AG09309 (cell line): Measurements from ENCODE around the gene CISTR.
"Not testable (repeated sequence)": the region's sequence is repeated elsewhere in the genome, so short reads cannot be mapped to it uniquely, and the experiment has no call there.

ENCODE experiments used
- DNase-seq: peaks from one replicate; pipeline ENCODE4 v3.0.0-alpha.2; 2010; ENCODE audit warnings: low read depth
- H3K4me3 ChIP-seq: 2 replicates; pipeline ENCODE4 v1.5.1; 2011; ENCODE audit warnings: mild to moderate bottlenecking, low read depth, low read length, moderate library complexity; ENCODE audit not compliant: control insufficient read depth
- TF ChIP-seq, protein P1 (sequence below): IDR thresholded peaks from 2 replicates; pipeline ENCODE4 v1.5.1; 2011; ENCODE audit warnings: mild to moderate bottlenecking, low read depth, low read length, inconsistent platforms; ENCODE audit not compliant: insufficient read depth, control insufficient read depth; ENCODE audit errors: missing control alignments

Gene CISTR

DNA sequence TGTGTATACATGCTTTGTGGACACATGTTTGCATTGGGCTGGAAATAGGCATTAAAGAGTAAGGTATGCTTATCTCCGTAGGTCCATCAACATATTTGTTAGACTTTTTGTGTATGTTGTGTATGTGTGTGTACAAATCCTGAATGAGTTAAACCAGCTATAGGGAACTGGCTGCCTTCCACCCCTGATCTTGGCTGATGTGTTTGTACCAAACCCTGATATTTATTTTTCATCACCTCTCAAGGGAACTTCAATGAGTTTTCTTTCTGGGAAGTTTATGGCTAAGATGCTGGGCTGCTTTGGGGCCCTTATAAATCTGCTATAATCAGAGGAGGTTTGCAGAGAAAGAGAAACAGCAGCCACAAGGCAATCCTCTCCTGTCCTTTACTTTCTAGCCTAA is 37.1 kb upstream of the CISTR start:
- no peak for DNase-seq
- no peak overlapping the region for H3K4me3 ChIP-seq
- TF ChIP-seq, protein P1, sequence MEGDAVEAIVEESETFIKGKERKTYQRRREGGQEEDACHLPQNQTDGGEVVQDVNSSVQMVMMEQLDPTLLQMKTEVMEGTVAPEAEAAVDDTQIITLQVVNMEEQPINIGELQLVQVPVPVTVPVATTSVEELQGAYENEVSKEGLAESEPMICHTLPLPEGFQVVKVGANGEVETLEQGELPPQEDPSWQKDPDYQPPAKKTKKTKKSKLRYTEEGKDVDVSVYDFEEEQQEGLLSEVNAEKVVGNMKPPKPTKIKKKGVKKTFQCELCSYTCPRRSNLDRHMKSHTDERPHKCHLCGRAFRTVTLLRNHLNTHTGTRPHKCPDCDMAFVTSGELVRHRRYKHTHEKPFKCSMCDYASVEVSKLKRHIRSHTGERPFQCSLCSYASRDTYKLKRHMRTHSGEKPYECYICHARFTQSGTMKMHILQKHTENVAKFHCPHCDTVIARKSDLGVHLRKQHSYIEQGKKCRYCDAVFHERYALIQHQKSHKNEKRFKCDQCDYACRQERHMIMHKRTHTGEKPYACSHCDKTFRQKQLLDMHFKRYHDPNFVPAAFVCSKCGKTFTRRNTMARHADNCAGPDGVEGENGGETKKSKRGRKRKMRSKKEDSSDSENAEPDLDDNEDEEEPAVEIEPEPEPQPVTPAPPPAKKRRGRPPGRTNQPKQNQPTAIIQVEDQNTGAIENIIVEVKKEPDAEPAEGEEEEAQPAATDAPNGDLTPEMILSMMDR: no peak

DNA sequence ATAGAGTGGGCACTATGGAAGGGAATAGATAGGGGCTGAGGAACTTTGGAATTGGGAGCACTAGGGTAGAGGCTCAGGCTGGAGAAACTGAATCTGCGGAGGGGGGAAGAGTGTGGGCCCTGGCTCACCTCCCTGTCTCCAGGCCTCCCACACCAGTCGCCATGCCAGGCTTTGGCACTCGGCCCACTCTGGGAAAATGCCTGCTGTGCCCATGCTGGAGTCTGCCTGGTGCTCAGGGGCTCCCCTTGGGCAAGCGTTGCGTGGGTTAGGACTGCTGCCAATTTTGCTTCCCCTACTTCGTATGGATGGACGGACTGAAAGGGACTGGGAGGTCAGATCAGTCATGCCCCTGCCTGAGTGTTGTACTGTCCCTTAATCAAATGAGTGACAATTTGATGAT is 34.6 kb upstream of the CISTR start:
- no peak for DNase-seq
- TF ChIP-seq, protein P1: no peak

DNA sequence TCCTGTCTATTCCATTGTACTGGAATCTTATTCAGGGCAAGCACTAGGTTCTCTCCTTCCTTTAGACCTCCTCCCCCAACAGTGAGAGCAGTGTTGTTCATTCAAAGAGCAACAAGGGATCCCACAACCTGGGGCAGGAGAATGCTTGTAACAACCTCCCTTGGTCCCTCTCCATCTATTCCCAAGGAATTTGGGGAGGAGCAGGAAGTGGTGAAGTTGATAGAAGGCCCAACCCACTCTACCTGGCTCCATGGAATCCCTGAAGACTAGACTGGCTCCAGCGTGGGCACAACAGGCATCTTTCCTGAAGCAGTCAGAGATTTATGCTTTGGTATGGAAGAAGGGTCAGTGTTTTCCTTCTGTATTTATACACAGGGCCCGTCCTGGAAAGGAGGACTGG is 33.4 kb upstream of the CISTR start:
- no peak overlapping the region for H3K4me3 ChIP-seq
- no peak for DNase-seq
- TF ChIP-seq, protein P1: no peak

More for the DNA sequence above, 34.6 kb upstream of the CISTR start:
- no peak overlapping the region for H3K4me3 ChIP-seq

DNA sequence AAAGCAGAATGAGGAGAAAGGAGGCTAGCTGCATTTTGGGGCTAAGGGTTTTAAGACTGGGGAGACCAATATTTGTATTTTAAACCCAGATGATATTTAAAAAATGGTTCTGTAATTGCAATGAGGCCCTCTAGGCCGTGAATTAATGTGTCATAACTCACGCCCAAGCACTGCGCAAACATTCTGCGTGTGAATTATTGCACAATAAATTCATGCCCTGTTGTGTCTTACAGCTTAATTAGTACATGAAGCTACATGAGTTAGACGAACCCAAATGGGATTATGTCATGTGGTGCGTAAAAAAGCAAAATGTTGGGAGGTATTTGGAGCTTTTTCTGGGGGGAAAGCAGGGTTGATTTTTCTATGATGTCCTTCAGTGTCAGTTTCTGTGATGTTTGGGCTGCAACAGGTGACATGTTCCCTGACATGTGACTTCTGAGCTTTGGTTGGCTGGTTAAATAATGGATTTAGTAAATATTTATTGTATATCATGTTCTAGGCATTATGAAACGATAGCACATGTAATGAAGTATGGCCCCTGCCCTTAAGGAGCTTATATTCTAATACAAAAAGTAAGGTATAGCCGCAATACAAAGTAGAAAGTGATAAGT is 30.4 kb upstream of the CISTR start:
- TF ChIP-seq, protein P1: no peak
- no peak overlapping the region for H3K4me3 ChIP-seq
- DNase-seq: no peak

DNA sequence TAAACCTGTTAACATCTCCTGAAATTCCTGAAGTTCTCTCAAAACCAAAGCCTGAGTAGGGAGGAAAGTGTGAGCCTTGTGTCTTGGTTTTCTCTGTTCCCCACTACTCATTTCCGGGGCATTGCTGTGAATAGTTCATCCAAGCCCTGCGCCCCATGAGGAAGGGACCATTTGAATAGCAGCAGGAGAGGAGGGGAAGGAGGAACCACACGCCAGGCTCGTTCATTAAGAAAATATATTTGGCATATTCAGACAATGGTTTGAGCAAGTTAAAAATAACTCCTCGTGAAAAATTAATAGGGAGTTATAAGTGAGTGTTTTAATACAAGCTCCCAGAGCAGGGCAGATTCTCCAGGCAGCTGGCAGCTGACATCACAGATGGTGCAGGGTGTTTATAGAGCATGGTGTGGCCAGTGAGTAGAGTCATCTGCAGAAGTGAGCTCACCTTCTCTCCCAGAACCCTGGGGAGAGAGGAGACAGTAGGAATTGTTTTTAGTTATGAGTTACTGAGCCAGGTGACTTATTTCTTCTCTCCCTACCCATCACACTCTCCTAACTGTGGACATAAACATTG is 29.5 kb upstream of the CISTR start:
- no peak for DNase-seq
- TF ChIP-seq, protein P1: no peak
- H3K4me3 ChIP-seq: no peak overlapping the region

DNA sequence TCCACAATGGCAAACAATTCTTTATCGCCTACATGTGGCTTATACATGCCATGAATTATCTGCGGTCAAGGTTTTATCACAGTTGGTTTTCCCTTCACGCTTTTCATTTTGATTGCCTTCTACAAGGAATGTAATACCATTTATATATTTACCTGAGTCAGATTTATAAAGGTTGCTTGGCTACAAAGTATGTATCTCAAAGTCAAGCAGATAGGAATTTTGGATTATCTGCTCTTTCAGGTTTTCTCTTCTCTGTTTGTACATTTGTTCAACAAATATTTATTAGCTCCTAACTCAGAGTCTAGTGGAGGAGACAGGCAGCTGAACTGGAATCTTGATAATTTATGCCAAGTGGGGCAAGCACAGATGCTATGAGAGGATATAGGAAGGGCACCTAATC is 28.5 kb upstream of the CISTR start:
- DNase-seq: no peak
- TF ChIP-seq, protein P1: no peak
- no peak overlapping the region for H3K4me3 ChIP-seq

DNA sequence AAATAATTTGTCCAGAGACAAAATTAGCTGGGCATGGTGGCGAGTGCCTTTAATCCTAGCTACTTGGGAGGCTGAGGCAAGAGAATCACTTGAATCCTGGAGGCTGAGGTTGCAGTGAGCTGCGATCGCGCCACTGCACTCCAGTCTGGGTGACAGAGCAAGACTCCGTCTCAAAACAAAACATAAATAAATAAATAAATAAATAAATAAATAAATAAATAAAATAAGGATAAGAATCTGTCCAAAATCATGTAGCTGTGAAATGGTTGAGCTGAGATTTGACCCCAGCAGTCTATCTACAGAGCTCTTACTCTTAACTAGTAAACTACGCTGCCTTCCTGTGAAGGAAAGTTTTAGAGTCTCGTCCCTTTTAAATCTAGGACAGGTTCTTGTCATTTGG is 27.9 kb upstream of the CISTR start:
- not testable (repeated sequence) for H3K4me3 ChIP-seq, DNase-seq
